Subcutaneous adipose tissue (tissue), 4 donors: ENCODE results near the gene CSNK1G1. TPM values are rescaled to one million over a fixed set of nuclear protein-coding genes. Genes with fewer than 3 reads are reported as not detected.

Experiments
- total RNA-seq, 4 donors: library from RNA; depleted of rRNA; stranded (reverse); fragments of >200 nt; gene quantifications; one replicate each; pipeline ENCODE4 v1.1.0, GENCODE V29; 2016
- TF ChIP-seq, protein P1 (sequence below): fragments of 450-650 bp; IDR thresholded peaks from one replicate; pipeline ENCODE4 v1.5.1; 2016; ENCODE audit warnings: low read depth, mild to moderate bottlenecking, control low read depth, antibody characterized with exemption, moderate library complexity

CSNK1G1 gene
- total RNA-seq, 4 donors from 2014 or later: 13.0 to 26.7 (median 16.2) TPM

- TF ChIP-seq, protein P1, sequence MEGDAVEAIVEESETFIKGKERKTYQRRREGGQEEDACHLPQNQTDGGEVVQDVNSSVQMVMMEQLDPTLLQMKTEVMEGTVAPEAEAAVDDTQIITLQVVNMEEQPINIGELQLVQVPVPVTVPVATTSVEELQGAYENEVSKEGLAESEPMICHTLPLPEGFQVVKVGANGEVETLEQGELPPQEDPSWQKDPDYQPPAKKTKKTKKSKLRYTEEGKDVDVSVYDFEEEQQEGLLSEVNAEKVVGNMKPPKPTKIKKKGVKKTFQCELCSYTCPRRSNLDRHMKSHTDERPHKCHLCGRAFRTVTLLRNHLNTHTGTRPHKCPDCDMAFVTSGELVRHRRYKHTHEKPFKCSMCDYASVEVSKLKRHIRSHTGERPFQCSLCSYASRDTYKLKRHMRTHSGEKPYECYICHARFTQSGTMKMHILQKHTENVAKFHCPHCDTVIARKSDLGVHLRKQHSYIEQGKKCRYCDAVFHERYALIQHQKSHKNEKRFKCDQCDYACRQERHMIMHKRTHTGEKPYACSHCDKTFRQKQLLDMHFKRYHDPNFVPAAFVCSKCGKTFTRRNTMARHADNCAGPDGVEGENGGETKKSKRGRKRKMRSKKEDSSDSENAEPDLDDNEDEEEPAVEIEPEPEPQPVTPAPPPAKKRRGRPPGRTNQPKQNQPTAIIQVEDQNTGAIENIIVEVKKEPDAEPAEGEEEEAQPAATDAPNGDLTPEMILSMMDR: no peak
These were observed 40.8 kb downstream of the CSNK1G1 start for GRCh38 chr15:64315216-64315615.

DNA sequence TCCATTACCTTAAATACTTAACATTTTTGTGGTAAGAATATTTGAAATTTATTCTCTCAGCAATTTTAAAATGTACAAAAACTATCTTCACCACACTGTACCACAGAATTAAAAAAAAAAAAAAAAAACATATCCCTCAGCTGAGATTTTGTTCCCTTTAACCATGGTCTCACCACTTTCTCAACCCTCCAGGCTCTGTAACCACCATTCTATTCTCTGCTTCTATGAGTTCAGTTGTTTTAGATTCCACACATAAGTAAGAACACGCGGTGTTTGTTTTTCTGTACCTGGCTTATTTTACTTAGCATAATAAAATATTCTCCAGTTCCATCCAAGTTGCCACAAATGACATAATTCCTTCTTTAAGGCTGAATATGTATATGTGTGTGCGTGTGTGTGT, 41.5 kb downstream of the CSNK1G1 start:
- TF ChIP-seq, protein P1: no peak

DNA sequence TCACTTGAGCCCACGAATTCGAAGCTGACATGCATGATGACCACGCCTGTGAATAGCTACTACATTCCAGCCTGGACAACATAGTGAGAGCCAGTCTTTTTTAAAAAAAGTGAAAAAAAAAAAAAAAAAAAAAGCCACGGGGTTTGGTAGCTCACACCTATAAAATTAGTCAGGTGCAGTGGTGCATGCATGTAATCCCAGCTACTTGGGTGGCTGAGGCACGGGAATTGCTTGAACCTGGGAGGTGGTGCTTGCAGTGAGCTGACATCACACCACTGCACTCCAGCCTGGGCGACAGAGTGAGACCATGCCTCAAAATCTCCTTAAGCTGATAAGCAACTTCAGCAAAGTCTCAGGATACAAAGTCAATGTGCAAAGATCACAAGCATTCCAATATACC, 44.4 kb downstream of the CSNK1G1 start:
- TF ChIP-seq, protein P1: no peak

GRCh38 chr15:64310036-64310435, 45.9 kb downstream of the CSNK1G1 start:
- TF ChIP-seq, protein P1: no peak

DNA sequence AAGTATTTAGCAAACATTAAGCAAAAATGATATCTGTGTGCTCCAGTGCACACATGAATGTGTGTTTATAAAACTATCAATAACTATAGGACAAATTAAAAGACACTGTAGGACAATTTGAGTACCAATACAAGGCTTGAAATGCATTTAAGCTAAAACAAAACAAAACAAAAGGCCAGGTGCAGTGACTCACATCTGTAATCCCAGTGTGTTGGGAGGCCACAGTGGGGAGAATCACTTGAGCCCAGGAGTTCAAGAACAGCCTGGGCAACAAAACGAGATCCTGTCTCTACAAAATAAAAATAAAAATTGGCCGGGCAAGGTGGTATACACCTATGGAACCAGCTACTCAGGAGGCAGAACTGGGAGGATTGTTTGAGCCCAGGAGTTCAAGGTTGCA, 50.7 kb downstream of the CSNK1G1 start:
- TF ChIP-seq, protein P1: no peak

DNA sequence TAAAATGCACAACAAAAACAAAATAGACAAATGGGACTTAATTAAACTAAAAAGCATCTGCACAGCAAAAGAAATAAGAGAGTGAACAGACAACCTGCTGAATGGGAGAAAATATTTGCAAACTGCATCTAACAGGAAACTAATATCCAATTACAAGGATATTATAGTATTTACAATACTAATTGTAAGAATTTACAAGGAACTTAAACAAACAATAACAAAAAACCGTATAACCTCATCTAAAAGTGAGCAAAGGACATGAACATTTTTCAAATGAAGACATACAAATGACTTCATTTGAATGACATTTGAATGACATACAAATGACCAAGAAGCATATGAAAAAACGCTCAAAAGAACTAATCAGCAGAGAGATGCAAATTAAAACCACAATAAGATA, 66.4 kb downstream of the CSNK1G1 start:
- TF ChIP-seq, protein P1: no peak

- TF ChIP-seq, protein P1: no peak
These were observed 67.0 kb downstream of the CSNK1G1 start for GRCh38 chr15:64288999-64289398.
